K562 (cell line): ENCODE results near the gene B4GALT7. TPM values are rescaled to one million over a fixed set of nuclear protein-coding genes. Genes with fewer than 3 reads are reported as not detected.

Experiments
- ATF2 ChIP-seq: sonication (generic); formaldehyde crosslinking; IDR thresholded peaks from 2 replicates; pipeline ENCODE4 v1.8.1; 2022; ENCODE audit warnings: missing genetic modification reagents
- ATF6 ChIP-seq: sonication (generic); formaldehyde crosslinking; IDR thresholded peaks from 2 replicates; pipeline ENCODE4 v1.4.0; 2020; ENCODE audit warnings: mild to moderate bottlenecking, missing genetic modification reagents
- CBX2 ChIP-seq: fragments of 200-600 bp; sonication (generic); IDR thresholded peaks from one replicate; pipeline ENCODE4 v1.6.1; 2012; ENCODE audit warnings: mild to moderate bottlenecking, low read length, inconsistent platforms; ENCODE audit not compliant: insufficient read depth, poor library complexity, severe bottlenecking
- CBX5 ChIP-seq: IDR thresholded peaks from 2 replicates; pipeline ENCODE4 v1.6.1; 2014; ENCODE audit warnings: low read depth, borderline replicate concordance
- CREB1 ChIP-seq, 2 experiments: sonication (generic) in 1 of 2; formaldehyde crosslinking in 1 of 2; IDR thresholded peaks; 2 replicates each; pipeline versions ENCODE4 v1.6.1 to v1.8.0; 2012 to 2022; ENCODE audit warnings: inconsistent platforms in 1 of 2, mild to moderate bottlenecking in 1 of 2, missing genetic modification reagents in 1 of 2, moderate library complexity in 1 of 2
- CREM ChIP-seq: IDR thresholded peaks from 2 replicates; pipeline ENCODE4 v1.6.1; 2014; ENCODE audit warnings: antibody characterized with exemption, low read depth
- DACH1 ChIP-seq: fragments of 450-650 bp; IDR thresholded peaks from 2 replicates; pipeline ENCODE4 v1.6.1; 2018; ENCODE audit not compliant: partially characterized antibody
- ELF4 ChIP-seq: fragments of 450-650 bp; formaldehyde crosslinking; IDR thresholded peaks from 2 replicates; pipeline ENCODE4 v1.4.0; 2022; ENCODE audit warnings: missing genetic modification characterization
- EP300 ChIP-seq: IDR thresholded peaks from 2 replicates; pipeline ENCODE4 v1.6.1; 2012; ENCODE audit warnings: low read length, improper control_type of control experiment
- FOXM1 ChIP-seq, 2 experiments: fragments of 450-650 bp in 1 of 2; sonication (generic) in 1 of 2; formaldehyde crosslinking in 1 of 2; IDR thresholded peaks; 2 replicates each; pipeline versions ENCODE4 v1.6.1 to v1.9.0; 2017 to 2022; ENCODE audit warnings: low read depth in 2 of 2, mild to moderate bottlenecking in 2 of 2, missing genetic modification reagents in 1 of 2, moderate library complexity in 1 of 2
- HDAC1 ChIP-seq, 2 experiments: fragments of 450-650 bp; IDR thresholded peaks; 2 replicates each; pipeline ENCODE4 v1.6.1; 2016 to 2017; ENCODE audit warnings: inconsistent platforms in 1 of 2, mild to moderate bottlenecking in 1 of 2, moderate library complexity in 1 of 2
- HMGN3 ChIP-seq: IDR thresholded peaks from 2 replicates; pipeline ENCODE4 v1.6.1; 2011; ENCODE audit warnings: borderline replicate concordance, low read depth, mild to moderate bottlenecking, mixed read lengths, low read length; ENCODE audit not compliant: insufficient read length; ENCODE audit errors: extremely low read depth
- HNRNPL ChIP-seq: fragments of 200-400 bp; formaldehyde crosslinking; IDR thresholded peaks from 2 replicates; pipeline ENCODE4 v1.6.1; 2017; ENCODE audit warnings: low read depth, mild to moderate bottlenecking, low read length
- KDM1A ChIP-seq, 2 experiments: fragments of 450-650 bp; IDR thresholded peaks; 2 replicates each; pipeline ENCODE4 v1.6.1; 2016; ENCODE audit warnings: mild to moderate bottlenecking in 2 of 2
- L3MBTL2 ChIP-seq: fragments of 450-650 bp; IDR thresholded peaks from 2 replicates; pipeline ENCODE4 v1.6.1; 2016; ENCODE audit warnings: mild to moderate bottlenecking, moderate library complexity
- RBM15 ChIP-seq: fragments of 200-400 bp; formaldehyde crosslinking; IDR thresholded peaks from 2 replicates; pipeline ENCODE4 v1.6.1; 2018; ENCODE audit warnings: mild to moderate bottlenecking, low read length, moderate library complexity; ENCODE audit not compliant: insufficient read depth
- RNF2 ChIP-seq: sonication (generic); IDR thresholded peaks from 2 replicates; pipeline ENCODE4 v1.6.1; 2016
- SAFB ChIP-seq: fragments of 200-400 bp; formaldehyde crosslinking; IDR thresholded peaks from 2 replicates; pipeline ENCODE4 v1.6.1; 2017; ENCODE audit warnings: low read depth, low read length, borderline replicate concordance
- SAP30 ChIP-seq: fragments of 200-600 bp; sonication (generic); IDR thresholded peaks from 2 replicates; pipeline ENCODE4 v1.6.1; 2012; ENCODE audit warnings: borderline replicate concordance, low read depth, mild to moderate bottlenecking, moderate library complexity, low read length, control low read depth, inconsistent platforms; ENCODE audit not compliant: insufficient read depth, poor library complexity, severe bottlenecking
- SETDB1 ChIP-seq: IDR thresholded peaks from one replicate; pipeline ENCODE4 v1.6.1; 2012; ENCODE audit warnings: low read length, control low read depth, inconsistent platforms
- SIN3A ChIP-seq, 2 experiments: fragments of 150-350 bp in 1 of 2; IDR thresholded peaks; 2 replicates each; pipeline ENCODE4 v1.6.1; 2011 to 2016; ENCODE audit warnings: borderline replicate concordance in 2 of 2, low read depth in 2 of 2, low read length in 2 of 2, mild to moderate bottlenecking in 2 of 2, moderate library complexity in 2 of 2; ENCODE audit not compliant: control insufficient read depth in 1 of 2
- SRSF9 ChIP-seq: fragments of 200-400 bp; formaldehyde crosslinking; IDR thresholded peaks from 2 replicates; pipeline ENCODE4 v1.6.1; 2017; ENCODE audit warnings: low read depth, low read length, borderline replicate concordance
- TBL1XR1 ChIP-seq, 2 experiments: IDR thresholded peaks; 2 replicates each; pipeline ENCODE4 v1.6.1; 2012; ENCODE audit warnings: improper control_type of control experiment in 2 of 2, low read length in 2 of 2, mild to moderate bottlenecking in 1 of 2
- ZNF354B ChIP-seq: fragments of 250-450 bp; sonication (Bioruptor Pico); IDR thresholded peaks from 2 replicates; pipeline ENCODE4 v1.4.0; 2020
- ZNF445 ChIP-seq: fragments of 250-450 bp; sonication (Bioruptor Pico); IDR thresholded peaks from 2 replicates; pipeline ENCODE4 v1.4.0; 2020; ENCODE audit warnings: low read depth, mild to moderate bottlenecking, moderate library complexity
- ZNF717 ChIP-seq: fragments of 250-450 bp; sonication (Bioruptor Pico); IDR thresholded peaks from 2 replicates; pipeline ENCODE4 v1.5.0; 2021
- polyA plus RNA-seq, 8 experiments: library from polyadenylated mRNA; depleted of rRNA in 4 of 8; stranded (reverse) in 5 of 8; unstranded in 3 of 8; fragments of >200 nt; fragmentation: Nextera tagmentation in 2 of 8; fragmentation: Illumina TruSeq in 1 of 8; extraction: Ambion mirVana in 2 of 8; extraction: Trizol in 1 of 8; gene quantifications; 2 replicates each; pipeline versions ENCODE4 v1.2.1 to v1.2.3, GENCODE V29; 2011 to 2014; ENCODE audit warnings: inconsistent platforms in 1 of 8, missing spikeins in 1 of 8
- total RNA-seq, 7 experiments: library from RNA; depleted of rRNA in 6 of 7; stranded (reverse); fragments of >200 nt in 6 of 7; fragmentation: Illumina TruSeq in 2 of 7; extraction: Trizol in 2 of 7; gene quantifications; 2 replicates each; pipeline versions ENCODE4 v1.2.1 to v1.2.3, GENCODE V29; 2011 to 2021; ENCODE audit warnings: low replicate concordance in 1 of 7

Gene B4GALT7
- total and polyA plus RNA-seq, 9 of the 15 experiments (the other 6 are each of a cell fraction or from before 2014, with no cell fraction given): 0.34 to 17.7 (median 9.1) TPM

- no peak for TF ChIP-seq ATF6 (CRISPR knock-in tag)
- no peak for TF ChIP-seq FOXM1 (IDR thresholded peaks at IDR 0.05; ENCODE audit: low read depth)
- no peak for TF ChIP-seq FOXM1 (CRISPR knock-in tag; IDR thresholded peaks at IDR 0.05; ENCODE audit: low read depth)
- no peak for TF ChIP-seq SRSF9
- no peak for TF ChIP-seq L3MBTL2
- no peak for TF ChIP-seq CREB1 (IDR thresholded peaks at IDR 0.05)
- 0 out of 2 replicates have a peak, but pooled peaks have one; percentile 44 for TF ChIP-seq CREB1 (CRISPR knock-in tag; IDR thresholded peaks at IDR 0.05)
- TF ChIP-seq KDM1A (IDR thresholded peaks at IDR 0.05): no peak
- no peak for TF ChIP-seq DACH1
- TF ChIP-seq EP300: no peak
- no peak for TF ChIP-seq TBL1XR1 (IDR thresholded peaks at IDR 0.05; ENCODE audit: low read length in 2 of 2)
- TF ChIP-seq ATF2 (CRISPR knock-in tag): no peak
- TF ChIP-seq RBM15: no peak
- no peak for TF ChIP-seq HNRNPL
- peak; percentile 6 for TF ChIP-seq HMGN3
- no peak for TF ChIP-seq ELF4
- no peak for TF ChIP-seq HDAC1 (IDR thresholded peaks at IDR 0.05)
- no peak for TF ChIP-seq SAFB
- no peak for TF ChIP-seq SETDB1
- no peak for TF ChIP-seq ZNF445 (CRISPR knock-in tag)
- TF ChIP-seq SIN3A (IDR thresholded peaks at IDR 0.05; ENCODE audit: borderline replicate concordance in 2 of 2, control insufficient read depth in 1 of 2, low read depth in 2 of 2, low read length in 2 of 2): 0 out of 4 replicates have a peak, but pooled peaks of 1 of the 2 experiments have one; percentile 9
- no peak for TF ChIP-seq ZNF354B
- no peak for TF ChIP-seq ZNF717 (CRISPR knock-in tag)
- TF ChIP-seq CBX2: no peak
- peak; percentile 19 for TF ChIP-seq SAP30
- TF ChIP-seq RNF2: no peak
- no peak for TF ChIP-seq CBX5
- TF ChIP-seq CREM: no peak
These were observed 46.1 kb upstream of the B4GALT7 start (continued) for GRCh38 chr5:177553671-177554429.
